Fibroblast of the aortic adventitia (primary cell): ENCODE measurements around the gene SNTB2. TPM values are rescaled to one million over a fixed set of nuclear protein-coding genes. Genes with fewer than 3 reads are reported as not detected.
"Not testable (repeated sequence)": the region's sequence is repeated elsewhere in the genome, so short reads cannot be mapped to it uniquely, and the experiment has no call there.

Experiments used
- DNase-seq: peaks from one replicate; pipeline ENCODE4 v3.0.0-alpha.2; 2010; ENCODE audit warnings: low read depth
- H3K4me3 ChIP-seq: 2 replicates; pipeline ENCODE4 v1.5.1; 2011; ENCODE audit warnings: low read depth, mild to moderate bottlenecking, control low read depth, low read length, moderate library complexity
- total RNA-seq: library from RNA; depleted of rRNA; stranded (reverse); fragments of >200 nt; gene quantifications from 2 replicates; pipeline ENCODE4 v1.2.3, GENCODE V29; 2012; ENCODE audit warnings: low replicate concordance
- TF ChIP-seq, protein P1 (sequence below): IDR thresholded peaks from 2 replicates; pipeline ENCODE4 v1.5.1; 2011; ENCODE audit warnings: mild to moderate bottlenecking, low read length, control low read depth, inconsistent platforms; ENCODE audit not compliant: insufficient read depth

SNTB2 gene
- total RNA-seq, 1 donor = 40.6 TPM

DNA sequence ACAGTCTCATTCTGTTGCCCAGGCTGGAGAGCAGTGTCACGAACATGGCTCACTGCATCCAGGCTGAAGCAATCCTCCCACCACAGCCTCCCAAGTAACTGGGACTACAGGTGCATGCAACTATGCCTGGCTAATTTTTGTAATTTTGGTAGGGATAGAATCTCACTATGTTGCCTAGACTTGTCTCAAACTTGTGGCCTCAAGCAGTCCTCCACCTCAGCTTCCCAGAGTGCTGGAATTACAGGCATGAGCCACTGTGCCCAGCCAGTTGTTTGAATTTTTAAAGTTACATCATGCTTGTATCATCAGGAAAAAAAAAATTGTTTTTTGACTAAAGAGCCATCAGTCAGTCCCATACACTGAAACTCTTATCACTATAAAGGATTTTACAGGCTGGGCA, 107.1 kb downstream of the SNTB2 start:
- DNase-seq = no peak
- no peak overlapping the region for H3K4me3 ChIP-seq
- TF ChIP-seq, protein P1, sequence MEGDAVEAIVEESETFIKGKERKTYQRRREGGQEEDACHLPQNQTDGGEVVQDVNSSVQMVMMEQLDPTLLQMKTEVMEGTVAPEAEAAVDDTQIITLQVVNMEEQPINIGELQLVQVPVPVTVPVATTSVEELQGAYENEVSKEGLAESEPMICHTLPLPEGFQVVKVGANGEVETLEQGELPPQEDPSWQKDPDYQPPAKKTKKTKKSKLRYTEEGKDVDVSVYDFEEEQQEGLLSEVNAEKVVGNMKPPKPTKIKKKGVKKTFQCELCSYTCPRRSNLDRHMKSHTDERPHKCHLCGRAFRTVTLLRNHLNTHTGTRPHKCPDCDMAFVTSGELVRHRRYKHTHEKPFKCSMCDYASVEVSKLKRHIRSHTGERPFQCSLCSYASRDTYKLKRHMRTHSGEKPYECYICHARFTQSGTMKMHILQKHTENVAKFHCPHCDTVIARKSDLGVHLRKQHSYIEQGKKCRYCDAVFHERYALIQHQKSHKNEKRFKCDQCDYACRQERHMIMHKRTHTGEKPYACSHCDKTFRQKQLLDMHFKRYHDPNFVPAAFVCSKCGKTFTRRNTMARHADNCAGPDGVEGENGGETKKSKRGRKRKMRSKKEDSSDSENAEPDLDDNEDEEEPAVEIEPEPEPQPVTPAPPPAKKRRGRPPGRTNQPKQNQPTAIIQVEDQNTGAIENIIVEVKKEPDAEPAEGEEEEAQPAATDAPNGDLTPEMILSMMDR = no peak

DNA sequence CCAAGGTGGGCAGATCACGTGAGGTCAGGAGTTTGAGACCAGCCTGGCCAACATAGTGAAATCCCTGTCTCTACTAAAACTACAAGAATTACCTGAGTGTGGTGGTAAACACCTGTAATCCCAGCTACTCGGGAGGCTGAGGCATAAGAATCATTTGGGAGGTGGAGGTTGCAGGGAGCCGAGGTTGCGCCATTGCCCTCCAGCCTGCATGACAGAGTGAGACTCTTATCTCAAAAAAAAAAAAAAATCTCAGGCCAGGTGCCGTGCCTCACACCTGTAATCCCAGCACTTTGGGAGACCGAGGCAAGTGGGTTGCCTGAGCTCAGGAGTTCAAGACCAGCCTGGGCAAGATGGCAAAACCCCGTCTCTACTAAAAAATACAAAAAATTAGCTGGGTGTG, 109.8 kb downstream of the SNTB2 start:
- DNase-seq, H3K4me3 ChIP-seq: not testable (repeated sequence)

DNA sequence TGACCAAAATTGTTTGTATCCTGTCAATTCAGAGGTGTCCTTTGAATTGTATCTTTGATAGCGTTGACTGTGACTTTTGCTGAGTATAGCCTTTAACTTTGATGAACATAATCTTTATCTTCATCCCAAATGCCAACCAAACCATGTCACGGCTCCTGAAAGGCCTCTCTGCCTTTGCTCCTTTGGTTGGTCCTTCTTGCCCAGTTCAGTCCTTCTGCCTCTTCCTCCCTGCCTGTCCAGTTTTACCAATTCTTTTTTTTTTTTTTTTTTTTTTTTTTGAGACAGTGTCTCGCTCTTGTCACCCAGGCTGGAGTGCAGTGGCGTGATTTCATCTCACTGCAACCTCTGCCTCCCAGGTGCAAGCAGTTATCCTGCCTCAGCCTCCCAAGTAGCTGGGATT, 111.3 kb downstream of the SNTB2 start:
- TF ChIP-seq, protein P1 = no peak
- no peak overlapping the region for H3K4me3 ChIP-seq
- DNase-seq = no peak

DNA sequence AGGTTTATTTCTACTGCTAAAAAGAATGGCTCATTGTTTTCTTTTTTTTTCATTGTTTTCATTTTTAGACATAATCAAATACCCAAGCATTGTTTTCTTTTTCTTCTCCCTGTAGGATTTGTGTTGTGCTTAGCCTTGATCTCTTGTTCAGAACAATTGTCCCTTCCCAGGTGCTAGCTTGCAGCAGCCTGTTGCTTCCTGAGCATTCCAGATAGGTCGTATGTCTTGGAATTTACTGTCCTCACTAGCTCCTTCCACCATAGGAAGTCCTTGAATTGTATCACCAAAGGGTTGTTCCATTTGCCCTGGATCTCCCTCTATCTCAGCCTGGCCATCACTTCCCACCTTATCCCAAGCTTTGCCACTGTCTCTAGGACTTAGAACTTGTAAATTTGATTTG, 114.2 kb downstream of the SNTB2 start:
- DNase-seq = no peak

DNA sequence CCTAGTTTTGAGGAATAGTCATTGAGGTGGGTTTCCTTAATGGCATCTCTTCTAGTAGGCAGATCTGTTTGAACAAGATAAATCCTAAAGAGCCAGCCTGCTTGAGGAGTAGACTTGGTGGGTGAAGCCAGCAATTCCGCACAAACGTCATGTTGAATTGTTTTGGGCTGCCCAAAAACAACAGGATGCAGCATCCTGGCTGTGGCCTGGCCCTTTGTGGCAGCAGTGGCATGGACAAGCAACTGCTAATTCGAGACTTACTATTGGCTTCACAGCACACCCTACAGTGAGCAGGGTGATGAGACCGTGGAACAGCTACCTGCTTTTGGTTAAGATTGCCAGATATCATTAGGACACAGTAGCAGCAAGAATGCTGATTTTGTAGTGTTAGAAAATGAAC, 114.9 kb downstream of the SNTB2 start:
- no peak for DNase-seq
- no peak overlapping the region for H3K4me3 ChIP-seq
- TF ChIP-seq, protein P1 = no peak

More for the DNA sequence above, 114.2 kb downstream of the SNTB2 start:
- TF ChIP-seq, protein P1 = no peak
- H3K4me3 ChIP-seq = no peak overlapping the region

DNA sequence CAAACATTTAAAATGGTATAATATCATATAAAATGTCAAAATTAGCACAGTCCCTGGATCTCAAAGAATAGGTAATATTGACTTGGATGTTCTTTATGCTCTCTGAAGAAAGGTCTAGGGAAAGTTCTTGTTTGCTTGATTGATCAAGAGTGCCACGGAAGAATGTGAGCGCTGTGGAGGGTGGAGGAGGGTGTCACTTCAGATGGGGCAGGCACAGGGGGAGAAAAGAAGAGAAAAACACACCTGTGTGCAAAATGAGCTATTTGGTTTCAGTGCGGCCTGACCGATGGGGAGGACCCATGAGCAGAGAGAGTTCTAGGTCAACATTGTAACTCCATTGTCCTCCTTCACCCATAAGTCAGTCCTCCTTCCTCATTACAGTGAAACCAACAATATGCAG, 115.3 kb downstream of the SNTB2 start:
- TF ChIP-seq, protein P1 = no peak
- no peak for DNase-seq
- H3K4me3 ChIP-seq = no peak overlapping the region

DNA sequence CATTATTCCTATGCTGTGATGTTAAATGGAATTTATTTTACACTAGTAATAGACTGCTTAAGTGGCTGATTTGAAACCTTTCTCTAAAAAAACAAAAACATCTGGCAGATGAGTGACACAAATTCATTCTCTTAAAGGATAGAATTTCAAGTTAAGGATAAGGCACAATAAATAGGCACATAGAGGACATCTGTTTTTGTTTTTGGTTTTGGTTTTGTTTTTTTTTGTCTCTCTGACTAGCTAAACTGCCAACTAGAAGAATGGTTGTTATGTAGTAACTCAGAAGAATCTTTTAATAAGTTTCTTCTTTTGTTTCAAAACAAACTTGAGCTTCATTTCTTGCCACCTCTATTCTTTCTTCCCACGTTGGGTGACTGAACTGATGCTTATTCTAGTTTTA, 119.1 kb downstream of the SNTB2 start:
- TF ChIP-seq, protein P1 = no peak
- no peak for DNase-seq
- no peak overlapping the region for H3K4me3 ChIP-seq

DNA sequence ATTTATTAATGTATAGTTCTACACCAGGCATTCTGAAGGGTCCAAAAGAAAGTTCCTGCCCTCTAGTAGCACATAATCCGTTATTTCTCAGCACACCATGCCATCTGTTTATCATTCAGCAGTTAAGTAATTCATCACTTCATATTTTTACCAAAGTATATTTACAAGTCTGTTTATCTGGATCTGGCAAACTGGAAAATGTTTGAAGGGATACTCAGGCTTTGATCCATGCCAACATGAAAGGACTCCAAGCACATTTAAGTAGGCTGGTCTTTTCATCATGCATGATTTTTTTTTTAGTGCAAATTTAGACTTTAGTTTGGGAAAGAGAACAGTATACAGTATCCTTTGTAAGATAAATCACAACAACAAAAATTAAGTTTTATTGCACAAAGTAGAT, 120.1 kb downstream of the SNTB2 start:
- no peak for DNase-seq
- TF ChIP-seq, protein P1 = no peak
- H3K4me3 ChIP-seq = no peak overlapping the region
